Epithelial cell of proximal tubule (primary cell): Measurements from ENCODE around the gene CNP. TPM values are rescaled to one million over a fixed set of nuclear protein-coding genes. Genes with fewer than 3 reads are reported as not detected.

Experiments
- DNase-seq: peaks from one replicate; pipeline ENCODE4 v3.0.0-alpha.2; 2011; ENCODE audit warnings: low read depth
- H3K4me3 ChIP-seq: 2 replicates; pipeline ENCODE4 v1.5.1; 2011; ENCODE audit warnings: low read depth, mild to moderate bottlenecking, low read length
- total RNA-seq: library from RNA; depleted of rRNA; stranded (reverse); fragments of >200 nt; gene quantifications from 2 replicates; pipeline ENCODE4 v1.2.3, GENCODE V29; 2015
- TF ChIP-seq, protein P1 (sequence below): conservative IDR thresholded peaks from 2 replicates; pipeline ENCODE4 v1.5.1; 2012; ENCODE audit warnings: low read depth, mild to moderate bottlenecking, low read length

CNP gene
- total RNA-seq, 1 donor from 2014 or later, result 69.8 TPM

DNA sequence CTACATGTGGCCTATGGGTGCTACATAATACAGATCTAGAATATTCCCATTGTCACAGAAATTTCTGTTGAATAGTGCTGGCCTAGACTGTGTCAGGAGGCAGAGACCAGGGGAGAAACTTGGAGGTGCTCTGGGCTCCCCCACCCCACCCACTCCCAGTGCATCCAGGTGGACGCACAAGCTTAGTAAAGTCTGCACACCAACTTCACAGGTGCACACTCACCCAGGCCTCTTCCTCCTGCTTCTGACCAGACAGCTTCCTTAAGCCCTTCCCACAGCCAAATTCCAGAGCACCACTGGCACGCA lies 7.6 kb upstream of the CNP start:
- no peak overlapping the region for H3K4me3 ChIP-seq
- no peak for DNase-seq
- TF ChIP-seq, protein P1, sequence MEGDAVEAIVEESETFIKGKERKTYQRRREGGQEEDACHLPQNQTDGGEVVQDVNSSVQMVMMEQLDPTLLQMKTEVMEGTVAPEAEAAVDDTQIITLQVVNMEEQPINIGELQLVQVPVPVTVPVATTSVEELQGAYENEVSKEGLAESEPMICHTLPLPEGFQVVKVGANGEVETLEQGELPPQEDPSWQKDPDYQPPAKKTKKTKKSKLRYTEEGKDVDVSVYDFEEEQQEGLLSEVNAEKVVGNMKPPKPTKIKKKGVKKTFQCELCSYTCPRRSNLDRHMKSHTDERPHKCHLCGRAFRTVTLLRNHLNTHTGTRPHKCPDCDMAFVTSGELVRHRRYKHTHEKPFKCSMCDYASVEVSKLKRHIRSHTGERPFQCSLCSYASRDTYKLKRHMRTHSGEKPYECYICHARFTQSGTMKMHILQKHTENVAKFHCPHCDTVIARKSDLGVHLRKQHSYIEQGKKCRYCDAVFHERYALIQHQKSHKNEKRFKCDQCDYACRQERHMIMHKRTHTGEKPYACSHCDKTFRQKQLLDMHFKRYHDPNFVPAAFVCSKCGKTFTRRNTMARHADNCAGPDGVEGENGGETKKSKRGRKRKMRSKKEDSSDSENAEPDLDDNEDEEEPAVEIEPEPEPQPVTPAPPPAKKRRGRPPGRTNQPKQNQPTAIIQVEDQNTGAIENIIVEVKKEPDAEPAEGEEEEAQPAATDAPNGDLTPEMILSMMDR, result no peak

DNA sequence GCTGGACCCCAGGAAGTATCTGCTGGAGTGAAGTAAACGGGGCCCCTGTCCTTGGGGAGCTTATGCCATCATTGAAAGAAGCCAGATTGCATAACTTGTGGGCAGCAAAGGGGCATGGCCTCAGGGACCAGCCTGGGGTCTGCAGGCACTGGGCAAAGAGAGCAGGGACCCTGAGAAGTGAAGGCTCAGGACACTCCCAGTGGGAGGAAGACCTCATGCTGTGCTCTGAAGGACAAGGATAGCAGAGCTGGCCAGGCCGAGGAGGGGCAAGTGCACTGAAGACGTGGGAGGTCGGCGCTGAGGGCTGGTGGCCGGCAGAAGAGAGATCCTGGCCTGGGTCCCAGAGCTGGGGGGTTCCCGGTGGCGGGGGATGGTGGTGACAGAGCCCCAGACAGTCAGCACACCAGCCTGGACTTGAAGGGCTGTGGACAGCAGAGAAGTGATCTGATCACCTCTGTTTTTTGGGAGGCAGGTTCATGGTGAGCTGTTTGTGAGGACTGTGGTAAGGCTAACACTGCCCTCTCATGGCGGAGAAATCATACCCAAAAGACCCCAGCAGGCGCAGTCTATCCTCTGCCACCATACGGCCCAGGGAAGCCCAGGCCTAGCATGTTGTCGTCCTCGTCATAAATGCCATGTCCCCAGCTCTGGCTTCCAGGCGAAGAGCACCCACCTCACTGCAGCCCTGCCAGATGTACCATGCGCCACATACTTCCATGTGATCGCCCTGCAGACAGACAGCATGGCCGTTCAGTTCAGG lies 7.1 kb upstream of the CNP start:
- no peak for DNase-seq
- no peak overlapping the region for H3K4me3 ChIP-seq
- TF ChIP-seq, protein P1, result peak; percentile 67

DNA sequence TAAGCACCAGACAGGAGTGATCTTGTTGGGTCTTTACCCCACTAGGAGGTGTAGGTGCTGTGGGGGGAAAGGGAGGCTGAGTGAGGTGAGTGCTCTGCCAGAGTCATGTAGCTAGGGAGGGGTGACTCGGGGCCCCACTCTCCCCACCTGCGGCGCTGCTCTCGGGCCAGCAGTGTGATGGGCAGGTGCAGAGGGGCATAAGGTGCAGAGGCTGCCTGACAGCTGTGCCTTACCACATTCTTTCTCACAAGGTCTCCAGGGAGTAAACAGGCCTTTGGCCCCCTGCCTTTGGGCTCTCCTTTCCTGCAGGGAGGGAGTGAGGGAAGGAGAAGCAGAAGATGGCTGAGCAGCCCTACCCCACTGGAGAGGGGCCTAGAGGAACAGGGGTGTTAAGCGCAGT lies 4.5 kb upstream of the CNP start:
- TF ChIP-seq, protein P1, result no peak
- no peak overlapping the region for H3K4me3 ChIP-seq
- no peak for DNase-seq

DNA sequence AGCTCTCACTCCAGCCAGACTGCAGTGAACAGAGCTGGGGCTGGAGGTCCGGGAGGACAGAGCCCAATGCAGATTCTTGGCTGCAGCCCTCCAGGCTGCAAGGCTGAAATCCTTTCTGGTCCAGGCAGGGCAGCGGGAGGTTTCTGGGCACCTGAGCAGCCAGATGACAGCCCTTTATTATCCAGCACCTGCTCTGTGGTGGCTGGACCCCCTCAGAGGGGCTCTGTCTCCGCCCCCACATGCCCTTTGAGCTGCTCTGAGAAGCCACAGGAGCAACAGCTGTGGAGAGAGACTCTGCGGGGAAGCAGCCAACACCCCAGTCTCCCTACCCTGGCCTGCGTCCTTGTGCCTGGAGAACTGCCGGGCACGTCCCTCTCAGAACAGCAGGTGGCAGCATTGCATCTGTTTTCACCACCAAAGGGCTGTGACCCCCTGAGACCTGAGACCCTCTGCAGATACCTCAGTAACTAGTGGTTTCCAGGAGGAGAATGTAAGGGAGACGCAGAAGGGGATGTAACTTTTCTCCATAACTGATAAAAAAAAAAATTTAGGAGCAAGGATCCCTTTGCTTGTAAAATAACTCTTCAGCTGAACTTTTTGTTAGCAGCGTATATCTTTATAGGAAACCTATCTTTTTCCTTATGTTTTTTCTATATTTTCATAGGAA lies 3.7 kb upstream of the CNP start:
- TF ChIP-seq, protein P1, result peak; percentile 91
- no peak for DNase-seq
- no peak overlapping the region for H3K4me3 ChIP-seq

DNA sequence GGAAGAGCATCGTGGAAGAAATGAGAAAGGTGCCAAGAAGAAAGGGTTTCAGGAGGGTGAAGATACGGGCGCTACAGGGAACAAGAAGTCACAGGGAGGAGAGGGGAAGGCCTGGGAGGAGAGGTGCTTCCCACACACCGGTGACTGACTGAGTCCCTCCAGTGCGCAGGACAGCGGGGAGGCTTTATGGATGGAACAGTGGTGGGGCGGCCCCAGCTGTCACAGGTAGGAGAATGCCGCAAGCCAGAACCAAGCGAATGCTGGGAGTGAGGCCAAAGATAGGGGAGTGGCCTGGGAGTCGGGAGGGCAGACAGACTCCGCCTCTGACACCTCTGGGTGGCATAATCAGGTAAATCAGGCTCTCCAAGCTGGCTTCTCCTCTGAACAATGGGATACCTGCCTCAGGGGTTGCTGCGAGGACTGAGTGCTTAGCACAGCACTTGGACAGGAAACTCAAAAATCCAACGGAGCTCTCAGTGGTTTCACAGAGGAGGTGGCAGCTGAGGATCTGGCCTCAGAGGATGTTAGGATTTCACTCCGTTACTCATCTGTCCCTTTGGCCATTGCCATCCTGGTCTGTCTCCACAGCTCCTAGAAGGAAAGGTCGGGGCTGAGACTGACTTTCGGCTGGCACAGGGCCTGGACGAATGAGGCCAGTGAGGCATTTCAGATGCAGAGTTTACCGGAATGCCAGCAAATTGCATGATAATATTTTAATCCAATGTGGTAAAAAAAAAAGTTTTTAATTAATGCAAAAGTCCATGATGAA lies 717 bp upstream of the CNP start:
- no peak for DNase-seq
- H3K4me3 ChIP-seq, result peak overlapping the region; percentile 94
- TF ChIP-seq, protein P1, result no peak

DNA sequence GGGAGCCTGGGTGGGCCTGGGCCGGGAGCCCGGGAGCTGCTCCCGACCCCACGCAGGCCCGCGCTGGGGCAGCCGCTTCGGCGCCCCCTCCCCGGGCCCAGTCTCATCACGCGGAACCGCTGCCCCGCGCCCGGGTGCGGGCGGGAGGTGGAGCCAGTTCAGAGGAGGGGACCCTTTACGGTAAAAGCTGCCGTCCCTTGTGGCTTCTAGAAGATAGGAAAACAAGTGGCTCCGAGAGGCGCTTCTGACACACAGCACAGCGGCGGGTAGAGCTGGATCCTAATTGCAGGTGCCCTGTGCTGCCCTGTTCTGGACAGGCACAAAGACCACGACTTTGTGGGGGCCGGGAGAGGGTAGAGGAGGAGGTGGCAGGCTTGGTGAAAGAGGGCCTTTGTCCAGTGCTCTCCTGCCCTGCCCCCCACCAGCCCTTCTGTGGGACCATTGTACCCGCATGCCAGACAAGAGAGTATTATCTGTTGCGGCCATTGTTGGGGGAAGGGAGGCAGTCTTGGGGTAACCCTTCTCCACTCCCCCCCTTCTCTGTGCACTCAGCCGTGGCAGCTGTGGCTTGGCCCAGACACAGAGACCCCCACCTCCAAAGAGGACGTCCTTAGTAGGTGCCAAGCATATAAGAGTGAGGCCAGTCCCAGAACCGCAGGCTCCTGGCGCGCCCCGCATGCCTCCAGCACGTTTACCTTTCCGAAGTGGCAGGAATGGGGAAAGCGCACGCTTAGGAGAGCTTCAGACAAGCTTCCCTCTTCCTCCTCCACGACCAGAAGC lies 736 bp downstream of the CNP start:
- H3K4me3 ChIP-seq, result peak overlapping the region; percentile 94
- DNase-seq, result no peak
- TF ChIP-seq, protein P1, result no peak
